Ishikawa (cell line): ENCODE data around the gene CLIC3.

Experiments
- CEBPB ChIP-seq: IDR thresholded peaks from 2 replicates; pipeline ENCODE4 v1.6.1; 2012
- EGR1 ChIP-seq: IDR thresholded peaks from 2 replicates; pipeline ENCODE4 v1.6.1; 2012
- EP300 ChIP-seq: IDR thresholded peaks from 2 replicates; pipeline ENCODE4 v1.6.1; 2012; ENCODE audit warnings: borderline replicate concordance
- RAD21 ChIP-seq: IDR thresholded peaks from 2 replicates; pipeline ENCODE4 v1.6.1; 2012; ENCODE audit warnings: low read depth
- TEAD4 ChIP-seq: IDR thresholded peaks from 2 replicates; pipeline ENCODE4 v1.6.1; 2012
- YY1 ChIP-seq: IDR thresholded peaks from 2 replicates; pipeline ENCODE4 v1.6.1; 2012; ENCODE audit warnings: low read depth
- TF ChIP-seq, protein P1 (sequence below): IDR thresholded peaks from 2 replicates; pipeline ENCODE4 v1.6.1; 2012
- TF ChIP-seq, protein P2 (sequence below): IDR thresholded peaks from 2 replicates; pipeline ENCODE4 v1.6.1; 2012; ENCODE audit warnings: low read depth, mild to moderate bottlenecking

DNA sequence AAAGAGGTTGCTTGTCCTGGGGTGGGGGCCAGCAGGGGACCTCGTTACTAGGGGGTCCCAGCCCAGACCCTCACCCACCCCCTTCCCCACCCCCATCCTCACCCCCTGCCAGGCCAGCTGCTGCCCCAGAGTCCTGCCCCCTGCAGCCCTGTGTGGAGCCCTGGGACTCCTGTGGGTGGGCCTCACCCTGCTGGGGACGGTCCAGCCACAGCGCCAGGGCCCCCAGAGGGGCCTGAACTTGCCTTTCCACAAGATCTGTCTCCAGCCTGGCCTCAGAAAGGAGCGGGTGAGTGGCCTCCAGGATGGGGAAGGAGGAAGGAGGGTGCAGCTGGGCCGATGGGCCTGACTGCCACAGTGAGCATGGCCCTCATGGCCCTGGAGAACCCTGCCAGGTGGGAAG is 26.6 kb downstream of the CLIC3 start:
- no peak for TF ChIP-seq YY1
- TF ChIP-seq CEBPB, result no peak
- TF ChIP-seq RAD21, result no peak
- TF ChIP-seq TEAD4, result no peak
- no peak for TF ChIP-seq EP300
- TF ChIP-seq, protein P1, sequence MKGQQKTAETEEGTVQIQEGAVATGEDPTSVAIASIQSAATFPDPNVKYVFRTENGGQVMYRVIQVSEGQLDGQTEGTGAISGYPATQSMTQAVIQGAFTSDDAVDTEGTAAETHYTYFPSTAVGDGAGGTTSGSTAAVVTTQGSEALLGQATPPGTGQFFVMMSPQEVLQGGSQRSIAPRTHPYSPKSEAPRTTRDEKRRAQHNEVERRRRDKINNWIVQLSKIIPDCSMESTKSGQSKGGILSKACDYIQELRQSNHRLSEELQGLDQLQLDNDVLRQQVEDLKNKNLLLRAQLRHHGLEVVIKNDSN, result no peak
- TF ChIP-seq EGR1, result no peak
- TF ChIP-seq, protein P2, sequence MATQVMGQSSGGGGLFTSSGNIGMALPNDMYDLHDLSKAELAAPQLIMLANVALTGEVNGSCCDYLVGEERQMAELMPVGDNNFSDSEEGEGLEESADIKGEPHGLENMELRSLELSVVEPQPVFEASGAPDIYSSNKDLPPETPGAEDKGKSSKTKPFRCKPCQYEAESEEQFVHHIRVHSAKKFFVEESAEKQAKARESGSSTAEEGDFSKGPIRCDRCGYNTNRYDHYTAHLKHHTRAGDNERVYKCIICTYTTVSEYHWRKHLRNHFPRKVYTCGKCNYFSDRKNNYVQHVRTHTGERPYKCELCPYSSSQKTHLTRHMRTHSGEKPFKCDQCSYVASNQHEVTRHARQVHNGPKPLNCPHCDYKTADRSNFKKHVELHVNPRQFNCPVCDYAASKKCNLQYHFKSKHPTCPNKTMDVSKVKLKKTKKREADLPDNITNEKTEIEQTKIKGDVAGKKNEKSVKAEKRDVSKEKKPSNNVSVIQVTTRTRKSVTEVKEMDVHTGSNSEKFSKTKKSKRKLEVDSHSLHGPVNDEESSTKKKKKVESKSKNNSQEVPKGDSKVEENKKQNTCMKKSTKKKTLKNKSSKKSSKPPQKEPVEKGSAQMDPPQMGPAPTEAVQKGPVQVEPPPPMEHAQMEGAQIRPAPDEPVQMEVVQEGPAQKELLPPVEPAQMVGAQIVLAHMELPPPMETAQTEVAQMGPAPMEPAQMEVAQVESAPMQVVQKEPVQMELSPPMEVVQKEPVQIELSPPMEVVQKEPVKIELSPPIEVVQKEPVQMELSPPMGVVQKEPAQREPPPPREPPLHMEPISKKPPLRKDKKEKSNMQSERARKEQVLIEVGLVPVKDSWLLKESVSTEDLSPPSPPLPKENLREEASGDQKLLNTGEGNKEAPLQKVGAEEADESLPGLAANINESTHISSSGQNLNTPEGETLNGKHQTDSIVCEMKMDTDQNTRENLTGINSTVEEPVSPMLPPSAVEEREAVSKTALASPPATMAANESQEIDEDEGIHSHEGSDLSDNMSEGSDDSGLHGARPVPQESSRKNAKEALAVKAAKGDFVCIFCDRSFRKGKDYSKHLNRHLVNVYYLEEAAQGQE, result no peak
